ENCODE results near the gene BEAN1.
"Not testable (repeated sequence)": the region's sequence is repeated elsewhere in the genome, so short reads cannot be mapped to it uniquely, and the experiment has no call there.

Gene BEAN1

GRCh38 chr16:66510711-66511601 lies 83.9 kb downstream of the BEAN1 start:
- no peak for DNase-seq

GRCh38 chr16:66511602-66512271 lies 84.6 kb downstream of the BEAN1 start:
- DNase-seq, result no peak

GRCh38 chr16:66512272-66513110 lies 85.4 kb downstream of the BEAN1 start:
- DNase-seq, result no peak

- DNase-seq, result no peak
Measured at GRCh38 chr16:66513111-66513723, 86.1 kb downstream of the BEAN1 start.

- not testable (repeated sequence) for DNase-seq
Measured at GRCh38 chr16:66514391-66514790, 87.3 kb downstream of the BEAN1 start.

GRCh38 chr16:66514980-66515595 lies 88.0 kb downstream of the BEAN1 start:
- DNase-seq, result not testable (repeated sequence)

GRCh38 chr16:66515596-66516508 lies 88.8 kb downstream of the BEAN1 start:
- DNase-seq, result peak; percentile 23

- DNase-seq, result no peak
Measured at GRCh38 chr16:66516509-66516807, 89.4 kb downstream of the BEAN1 start.

- peak; percentile 93 for DNase-seq
Measured at GRCh38 chr16:66516808-66517585, 89.9 kb downstream of the BEAN1 start.

GRCh38 chr16:66517586-66518263 lies 90.6 kb downstream of the BEAN1 start:
- DNase-seq, result no peak

GRCh38 chr16:66519482-66520373 lies 92.6 kb downstream of the BEAN1 start:
- no peak for DNase-seq

- peak; percentile 27 for DNase-seq
Measured at GRCh38 chr16:66520406-66521170, 93.5 kb downstream of the BEAN1 start.

- no peak for DNase-seq
Measured at GRCh38 chr16:66521252-66521713, 94.2 kb downstream of the BEAN1 start.

- peak; percentile 95 for DNase-seq
Measured at GRCh38 chr16:66521951-66522771, 95.1 kb downstream of the BEAN1 start.

GRCh38 chr16:66522816-66523590 lies 95.9 kb downstream of the BEAN1 start:
- no peak for DNase-seq

GRCh38 chr16:66523861-66524354 lies 96.8 kb downstream of the BEAN1 start:
- DNase-seq, result peak; percentile 68
